SK-N-SH (cell line): ENCODE measurements around the gene BRD2.

Experiments
- EP300 ChIP-seq, 2 experiments: IDR thresholded peaks; 2 replicates each; pipeline versions ENCODE4 v1.4.0 to v1.6.1; 2012; ENCODE audit warnings: borderline replicate concordance in 1 of 2, low read depth in 1 of 2, low read length in 1 of 2
- EZH2phosphoT487 ChIP-seq: fragments of 200-600 bp; sonication (generic); IDR thresholded peaks from 2 replicates; pipeline ENCODE4 v1.6.1; 2017; ENCODE audit warnings: low read depth, mixed run types, mild to moderate bottlenecking, antibody characterized with exemption, moderate library complexity, borderline replicate concordance
- JUND ChIP-seq: IDR thresholded peaks from 2 replicates; pipeline ENCODE4 v1.4.0; 2012
- NFIC ChIP-seq: IDR thresholded peaks from 2 replicates; pipeline ENCODE4 v1.4.0; 2012; ENCODE audit warnings: borderline replicate concordance
- POLR2AphosphoS5 ChIP-seq: IDR thresholded peaks from 2 replicates; pipeline ENCODE4 v1.6.1; 2012; ENCODE audit warnings: low read depth, low read length
- RAD21 ChIP-seq: IDR thresholded peaks from 2 replicates; pipeline ENCODE4 v1.6.1; 2012; ENCODE audit warnings: mild to moderate bottlenecking, low read length
- TAF1 ChIP-seq: IDR thresholded peaks from 2 replicates; pipeline ENCODE4 v1.6.1; 2012; ENCODE audit warnings: low read depth, mild to moderate bottlenecking, low read length, moderate library complexity, borderline replicate concordance
- TCF12 ChIP-seq: IDR thresholded peaks from 2 replicates; pipeline ENCODE4 v1.4.0; 2012
- TF ChIP-seq, protein P1 (sequence below): fragments of 200-600 bp; sonication (generic); IDR thresholded peaks from 2 replicates; pipeline ENCODE4 v1.6.1; 2017; ENCODE audit warnings: antibody characterized with exemption, mild to moderate bottlenecking, moderate library complexity
- TF ChIP-seq, protein P2 (sequence below): IDR thresholded peaks from 2 replicates; pipeline ENCODE4 v1.6.1; 2012; ENCODE audit warnings: mild to moderate bottlenecking, low read depth, low read length, moderate library complexity

DNA sequence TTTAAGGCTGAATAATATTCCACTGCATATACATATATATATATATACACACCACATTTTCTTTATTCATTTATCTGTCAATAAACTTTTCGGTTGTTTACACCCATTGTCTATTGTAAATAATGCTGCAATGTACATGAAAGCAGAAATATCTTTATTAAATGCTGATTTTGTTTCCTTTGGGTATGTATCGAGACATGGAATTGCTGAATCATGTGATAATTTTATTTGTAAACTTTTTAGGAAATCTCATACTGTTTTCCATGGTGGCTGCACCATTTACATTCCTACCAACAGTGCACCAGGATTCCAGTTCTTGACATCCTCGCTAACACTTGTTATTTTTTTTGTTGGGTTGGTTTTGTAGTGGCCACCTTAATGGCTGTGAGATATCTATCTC lies 55.1 kb downstream of the BRD2 start:
- TF ChIP-seq RAD21 (no peak), EP300 (IDR thresholded peaks at IDR 0.05; ENCODE audit: borderline replicate concordance in 1 of 2, low read depth in 1 of 2, low read length in 1 of 2) (no peak), TCF12 (no peak), POLR2AphosphoS5 (no peak), TAF1 (no peak), NFIC (no peak), EZH2phosphoT487 (no peak), JUND (no peak)
- TF ChIP-seq, protein P1, sequence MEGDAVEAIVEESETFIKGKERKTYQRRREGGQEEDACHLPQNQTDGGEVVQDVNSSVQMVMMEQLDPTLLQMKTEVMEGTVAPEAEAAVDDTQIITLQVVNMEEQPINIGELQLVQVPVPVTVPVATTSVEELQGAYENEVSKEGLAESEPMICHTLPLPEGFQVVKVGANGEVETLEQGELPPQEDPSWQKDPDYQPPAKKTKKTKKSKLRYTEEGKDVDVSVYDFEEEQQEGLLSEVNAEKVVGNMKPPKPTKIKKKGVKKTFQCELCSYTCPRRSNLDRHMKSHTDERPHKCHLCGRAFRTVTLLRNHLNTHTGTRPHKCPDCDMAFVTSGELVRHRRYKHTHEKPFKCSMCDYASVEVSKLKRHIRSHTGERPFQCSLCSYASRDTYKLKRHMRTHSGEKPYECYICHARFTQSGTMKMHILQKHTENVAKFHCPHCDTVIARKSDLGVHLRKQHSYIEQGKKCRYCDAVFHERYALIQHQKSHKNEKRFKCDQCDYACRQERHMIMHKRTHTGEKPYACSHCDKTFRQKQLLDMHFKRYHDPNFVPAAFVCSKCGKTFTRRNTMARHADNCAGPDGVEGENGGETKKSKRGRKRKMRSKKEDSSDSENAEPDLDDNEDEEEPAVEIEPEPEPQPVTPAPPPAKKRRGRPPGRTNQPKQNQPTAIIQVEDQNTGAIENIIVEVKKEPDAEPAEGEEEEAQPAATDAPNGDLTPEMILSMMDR, result no peak
- TF ChIP-seq, protein P2, sequence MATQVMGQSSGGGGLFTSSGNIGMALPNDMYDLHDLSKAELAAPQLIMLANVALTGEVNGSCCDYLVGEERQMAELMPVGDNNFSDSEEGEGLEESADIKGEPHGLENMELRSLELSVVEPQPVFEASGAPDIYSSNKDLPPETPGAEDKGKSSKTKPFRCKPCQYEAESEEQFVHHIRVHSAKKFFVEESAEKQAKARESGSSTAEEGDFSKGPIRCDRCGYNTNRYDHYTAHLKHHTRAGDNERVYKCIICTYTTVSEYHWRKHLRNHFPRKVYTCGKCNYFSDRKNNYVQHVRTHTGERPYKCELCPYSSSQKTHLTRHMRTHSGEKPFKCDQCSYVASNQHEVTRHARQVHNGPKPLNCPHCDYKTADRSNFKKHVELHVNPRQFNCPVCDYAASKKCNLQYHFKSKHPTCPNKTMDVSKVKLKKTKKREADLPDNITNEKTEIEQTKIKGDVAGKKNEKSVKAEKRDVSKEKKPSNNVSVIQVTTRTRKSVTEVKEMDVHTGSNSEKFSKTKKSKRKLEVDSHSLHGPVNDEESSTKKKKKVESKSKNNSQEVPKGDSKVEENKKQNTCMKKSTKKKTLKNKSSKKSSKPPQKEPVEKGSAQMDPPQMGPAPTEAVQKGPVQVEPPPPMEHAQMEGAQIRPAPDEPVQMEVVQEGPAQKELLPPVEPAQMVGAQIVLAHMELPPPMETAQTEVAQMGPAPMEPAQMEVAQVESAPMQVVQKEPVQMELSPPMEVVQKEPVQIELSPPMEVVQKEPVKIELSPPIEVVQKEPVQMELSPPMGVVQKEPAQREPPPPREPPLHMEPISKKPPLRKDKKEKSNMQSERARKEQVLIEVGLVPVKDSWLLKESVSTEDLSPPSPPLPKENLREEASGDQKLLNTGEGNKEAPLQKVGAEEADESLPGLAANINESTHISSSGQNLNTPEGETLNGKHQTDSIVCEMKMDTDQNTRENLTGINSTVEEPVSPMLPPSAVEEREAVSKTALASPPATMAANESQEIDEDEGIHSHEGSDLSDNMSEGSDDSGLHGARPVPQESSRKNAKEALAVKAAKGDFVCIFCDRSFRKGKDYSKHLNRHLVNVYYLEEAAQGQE, result no peak
